Gastroesophageal sphincter (tissue), 4 donors: Measurements from ENCODE around the gene CC2D1A. TPM values are rescaled to one million over a fixed set of nuclear protein-coding genes. Genes with fewer than 3 reads are reported as not detected.

Source experiments
- ATAC-seq: fragments of 150-250 bp; one replicate; pipeline ENCODE4 v1.9.1; 2016; ENCODE audit warnings: mild to moderate bottlenecking, moderate library complexity
- H3K27ac ChIP-seq, 4 donors: fragments of 200-600 bp; sonication (generic) in 3 of 4; 1 replicate in 3 of 4; 2 replicates in 1 of 4; pipeline ENCODE4 v1.5.1; 2016 to 2019
- H3K27me3 ChIP-seq: fragments of 200-600 bp; sonication (generic); one replicate; pipeline ENCODE4 v1.5.1; 2019
- H3K36me3 ChIP-seq, 2 donors: fragments of 200-600 bp; sonication (generic); one replicate each; pipeline ENCODE4 v1.5.1; 2019; ENCODE audit warnings: control low read depth in 1 of 2
- H3K4me1 ChIP-seq, 3 donors: fragments of 200-600 bp; sonication (generic); 1 replicate in 2 of 3; 2 replicates in 1 of 3; pipeline ENCODE4 v1.5.1; 2016 to 2019; ENCODE audit warnings: control low read depth in 2 of 3
- H3K4me3 ChIP-seq, 2 donors: fragments of 200-600 bp; sonication (generic); one replicate each; pipeline ENCODE4 v1.5.1; 2019; ENCODE audit warnings: mild to moderate bottlenecking in 1 of 2, moderate library complexity in 1 of 2
- H3K9me3 ChIP-seq, 3 donors: fragments of 200-600 bp; sonication (generic); one replicate each; pipeline ENCODE4 v1.5.1; 2017 to 2019; ENCODE audit warnings: control low read depth in 2 of 3
- CTCF ChIP-seq, 4 experiments: fragments of 200-600 bp in 2 of 4; fragments of 450-650 bp in 2 of 4; sonication (generic) in 1 of 4; IDR thresholded peaks; one replicate each; pipeline ENCODE4 v1.5.1; 2017 to 2019; ENCODE audit warnings: antibody characterized with exemption in 4 of 4, mild to moderate bottlenecking in 2 of 4, moderate library complexity in 2 of 4
- EP300 ChIP-seq: sonication (generic); formaldehyde crosslinking; IDR thresholded peaks from one replicate; pipeline ENCODE4 v1.6.1; 2017; ENCODE audit warnings: antibody characterized with exemption, mild to moderate bottlenecking
- POLR2A ChIP-seq, 2 donors: fragments of 450-650 bp; IDR thresholded peaks; one replicate each; pipeline ENCODE4 v1.6.1; 2017; ENCODE audit warnings: antibody characterized with exemption in 2 of 2, mild to moderate bottlenecking in 2 of 2, moderate library complexity in 1 of 2
- POLR2AphosphoS5 ChIP-seq: sonication (generic); formaldehyde crosslinking; IDR thresholded peaks from one replicate; pipeline ENCODE4 v1.6.1; 2017; ENCODE audit warnings: antibody characterized with exemption
- WGBS, 2 donors: methylation state at CpG; one replicate each; pipeline ENCODE4 v1.1.5; 2018; ENCODE audit warnings: low coverage in 1 of 2; 5-methylcytosine and 5-hydroxymethylcytosine counted together
- total RNA-seq, 4 donors: library from RNA; depleted of rRNA; stranded (reverse); fragments of >200 nt; gene quantifications; one replicate each; pipeline ENCODE4 v1.1.0, GENCODE V29; 2016

CC2D1A gene
- total RNA-seq, 4 donors from 2014 or later: 15.6 to 36.8 (median 22.4) TPM

GRCh38 chr19:13932911-13933393 lies 27.0 kb downstream of the CC2D1A start:
- H3K27me3 ChIP-seq: peaks cover 52% of the 10 kb centered on the region
- no CpG with 5 or more reads among the region's 42 CpGs for WGBS, 2 donors
- TF ChIP-seq EP300 (no peak), POLR2A (IDR thresholded peaks at IDR 0.05) (no peak), CTCF (IDR thresholded peaks at IDR 0.05) (no peak), POLR2AphosphoS5 (no peak)
- H3K27ac ChIP-seq: no peak overlapping the region
- H3K9me3 ChIP-seq: no peaks in the 10 kb centered on the region
- peaks cover 0 to 33% of the 10 kb centered on the region in 2 donors for H3K36me3 ChIP-seq
- H3K4me1 ChIP-seq: peaks cover 0 to 5% (median 0%) of the 10 kb centered on the region in 3 donors
- no peak for ATAC-seq
- H3K4me3 ChIP-seq: no peak overlapping the region

GRCh38 chr19:13934785-13935109 lies 28.7 kb downstream of the CC2D1A start:
- WGBS, 2 donors: 95% methylated on average over 2 of the region's 2 CpGs; no CpG with 5 or more reads in 1 of the 2 donors
- H3K27me3 ChIP-seq: peaks cover 62% of the 10 kb centered on the region
- H3K36me3 ChIP-seq: peaks cover 0 to 20% of the 10 kb centered on the region in 2 donors
- H3K4me3 ChIP-seq: no peak overlapping the region
- no peak overlapping the region for H3K27ac ChIP-seq
- peaks cover 0 to 12% (median 0%) of the 10 kb centered on the region in 3 donors for H3K4me1 ChIP-seq
- H3K9me3 ChIP-seq: no peaks in the 10 kb centered on the region
- no peak for TF ChIP-seq EP300
- TF ChIP-seq POLR2A (IDR thresholded peaks at IDR 0.05): no peak
- TF ChIP-seq POLR2AphosphoS5: no peak
- TF ChIP-seq CTCF (IDR thresholded peaks at IDR 0.05): no peak
- ATAC-seq: no peak

GRCh38 chr19:13935765-13936510 lies 29.9 kb downstream of the CC2D1A start:
- TF ChIP-seq EP300 (no peak), POLR2A (IDR thresholded peaks at IDR 0.05) (no peak), CTCF (IDR thresholded peaks at IDR 0.05) (no peak), POLR2AphosphoS5 (no peak)
- Histone ChIP-seq H3K4me1 (peaks cover 0 to 12% (median 0%) of the 10 kb centered on the region in 3 donors), H3K27me3 (peaks cover 62% of the 10 kb centered on the region), H3K36me3 (peaks cover 0 to 9% of the 10 kb centered on the region in 2 donors), H3K27ac (no peak overlapping the region), H3K4me3 (no peak overlapping the region), H3K9me3 (no peaks in the 10 kb centered on the region)
- ATAC-seq: no peak
- WGBS, 2 donors: 54 to 80% methylated on average over 1 to 3 of the region's 22 CpGs

- peaks cover 0 to 12% (median 0%) of the 10 kb centered on the region in 3 donors for H3K4me1 ChIP-seq
- TF ChIP-seq POLR2AphosphoS5: no peak
- WGBS, 2 donors: 19% methylated on average over 5 of the region's 29 CpGs; no CpG with 5 or more reads in 1 of the 2 donors
- H3K27ac ChIP-seq: no peak overlapping the region
- H3K27me3 ChIP-seq: peaks cover 58% of the 10 kb centered on the region
- H3K9me3 ChIP-seq: no peaks in the 10 kb centered on the region
- H3K4me3 ChIP-seq: peak overlapping the region in 1 of 2 donors; percentile 25
- no peak for ATAC-seq
- H3K36me3 ChIP-seq: no peaks in the 10 kb centered on the region
Measured at GRCh38 chr19:13937479-13938300, 31.7 kb downstream of the CC2D1A start.

GRCh38 chr19:13938301-13939064 lies 32.5 kb downstream of the CC2D1A start, which contains the start of gene PODNL1:
TSS of gene PODNL1 (minus strand) at chr19:13938417. CDS start at chr19:13938181, 236 bp downstream.
- Histone ChIP-seq H3K27ac (no peak within 1 kb of the TSS), H3K36me3 (no peaks in the 10 kb centered on the region), H3K4me1 (peaks cover 0 to 12% (median 0%) of the 10 kb centered on the region in 3 donors), H3K27me3 (peaks cover 50% of the 10 kb centered on the region), H3K9me3 (no peaks in the 10 kb centered on the region), H3K4me3 (peak within 1 kb of the TSS in 1 of 2 donors; percentile 25)
- TF ChIP-seq CTCF (IDR thresholded peaks at IDR 0.05) (no peak), EP300 (no peak), POLR2AphosphoS5 (no peak), POLR2A (IDR thresholded peaks at IDR 0.05) (no peak)
- WGBS, 2 donors: 10 to 30% methylated on average over 2 to 4 of the region's 21 CpGs
- ATAC-seq: peak; percentile 51
